ENCODE results near the gene OSTF1. TPM values are rescaled to one million over a fixed set of nuclear protein-coding genes. Genes with fewer than 3 reads are reported as not detected.

The OSTF1 gene
- total RNA-seq, 1 donor from 2014 or later = 18.9 TPM

DNA sequence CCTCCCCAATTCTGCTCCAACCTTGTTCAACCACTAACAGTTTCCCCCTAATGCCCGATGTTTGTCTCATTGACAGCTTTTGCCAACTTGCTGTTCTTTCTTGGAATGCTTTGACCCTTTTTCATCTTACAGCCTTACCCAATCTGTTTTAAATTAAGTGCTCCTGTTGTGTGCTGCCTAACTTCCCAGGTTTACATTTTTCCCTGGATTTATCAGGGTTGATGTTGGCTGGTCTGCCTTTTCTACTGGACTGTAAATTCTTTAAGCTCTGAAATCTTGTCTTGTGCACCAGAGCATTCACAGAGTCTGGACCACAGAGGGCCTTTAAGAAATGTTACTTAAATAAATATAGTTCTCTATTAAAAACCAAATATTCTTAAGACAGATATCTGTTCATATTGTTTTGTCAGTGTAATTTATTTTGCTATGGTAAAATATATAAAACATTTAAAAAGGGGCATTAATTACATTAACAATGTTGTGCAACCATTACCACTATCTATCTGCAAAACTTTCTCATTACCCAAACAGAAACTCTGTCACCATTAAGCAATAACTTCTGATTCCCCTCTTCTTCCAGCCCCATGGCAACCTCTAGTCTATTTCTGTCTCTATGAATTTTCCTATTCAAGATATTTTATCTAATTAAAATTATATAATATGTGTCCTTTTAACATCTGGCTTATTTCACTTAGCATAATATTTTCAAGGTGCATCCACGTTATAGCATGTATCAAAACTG is 73.0 kb downstream of the OSTF1 start:
- no peak for DNase-seq
- TF ChIP-seq, protein P1, sequence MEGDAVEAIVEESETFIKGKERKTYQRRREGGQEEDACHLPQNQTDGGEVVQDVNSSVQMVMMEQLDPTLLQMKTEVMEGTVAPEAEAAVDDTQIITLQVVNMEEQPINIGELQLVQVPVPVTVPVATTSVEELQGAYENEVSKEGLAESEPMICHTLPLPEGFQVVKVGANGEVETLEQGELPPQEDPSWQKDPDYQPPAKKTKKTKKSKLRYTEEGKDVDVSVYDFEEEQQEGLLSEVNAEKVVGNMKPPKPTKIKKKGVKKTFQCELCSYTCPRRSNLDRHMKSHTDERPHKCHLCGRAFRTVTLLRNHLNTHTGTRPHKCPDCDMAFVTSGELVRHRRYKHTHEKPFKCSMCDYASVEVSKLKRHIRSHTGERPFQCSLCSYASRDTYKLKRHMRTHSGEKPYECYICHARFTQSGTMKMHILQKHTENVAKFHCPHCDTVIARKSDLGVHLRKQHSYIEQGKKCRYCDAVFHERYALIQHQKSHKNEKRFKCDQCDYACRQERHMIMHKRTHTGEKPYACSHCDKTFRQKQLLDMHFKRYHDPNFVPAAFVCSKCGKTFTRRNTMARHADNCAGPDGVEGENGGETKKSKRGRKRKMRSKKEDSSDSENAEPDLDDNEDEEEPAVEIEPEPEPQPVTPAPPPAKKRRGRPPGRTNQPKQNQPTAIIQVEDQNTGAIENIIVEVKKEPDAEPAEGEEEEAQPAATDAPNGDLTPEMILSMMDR (IDR thresholded peaks at IDR 0.05; ENCODE audit: borderline replicate concordance) = no peak
- Histone ChIP-seq H3K36me3 (peaks cover 40% of the 10 kb centered on the region), H3K27ac (replicated peaks) (no peak overlapping the region), H3K4me3 (no peak overlapping the region), H3K4me1 (no peaks in the 10 kb centered on the region), H3K27me3 (ENCODE audit: low read depth) (no peaks in the 10 kb centered on the region), H3K9me3 (replicated peaks) (peaks cover 29% of the 10 kb centered on the region)
- intact Hi-C loops (cut with micrococcal nuclease) = no loop called here

DNA sequence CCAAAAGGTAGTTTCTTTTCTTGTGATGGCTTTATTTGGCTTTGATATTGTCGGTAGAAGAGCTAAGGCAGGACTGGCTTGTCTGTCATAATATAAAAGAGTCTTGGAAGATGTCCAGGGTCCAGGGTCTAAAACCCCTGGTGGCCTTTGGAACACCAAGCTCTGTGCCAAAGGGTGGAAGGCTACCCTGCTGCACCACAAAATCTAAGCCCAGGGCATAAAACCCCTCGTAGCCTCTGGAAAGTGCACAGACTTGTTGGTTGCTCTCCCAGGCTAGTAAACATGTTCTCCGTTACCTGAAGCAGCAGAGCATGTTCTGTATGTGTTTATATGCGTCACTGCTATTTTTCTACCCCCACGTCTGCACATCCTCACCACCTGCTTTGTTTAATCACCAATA is 75.5 kb downstream of the OSTF1 start:
- Histone ChIP-seq H3K4me1 (no peaks in the 10 kb centered on the region), H3K27me3 (ENCODE audit: low read depth) (no peaks in the 10 kb centered on the region), H3K27ac (replicated peaks) (no peak overlapping the region), H3K36me3 (peaks cover 56% of the 10 kb centered on the region), H3K4me3 (no peak overlapping the region), H3K9me3 (replicated peaks) (peaks cover 46% of the 10 kb centered on the region)
- no peak for DNase-seq
- intact Hi-C loops (cut with micrococcal nuclease) = no loop called here
- TF ChIP-seq, protein P1 (IDR thresholded peaks at IDR 0.05; ENCODE audit: borderline replicate concordance) = no peak

DNA sequence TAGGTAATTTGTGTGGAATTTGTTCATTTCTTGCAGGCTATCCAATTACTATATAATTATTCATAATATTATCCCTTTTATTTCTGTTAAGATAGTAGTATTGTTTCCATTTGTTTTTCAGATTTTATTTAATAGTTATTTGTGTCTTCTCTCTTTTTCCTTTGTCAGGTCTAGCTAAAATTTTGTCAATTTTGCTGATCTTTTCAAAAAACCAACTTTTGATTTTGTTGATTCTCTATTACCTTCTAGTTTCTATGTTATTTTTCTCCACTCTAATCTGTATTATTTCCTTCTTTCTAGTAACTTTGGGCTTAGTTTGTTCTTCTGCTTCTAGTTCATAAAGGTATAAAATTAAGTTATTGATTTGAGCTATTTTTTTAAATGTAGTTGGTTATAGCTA is 76.3 kb downstream of the OSTF1 start:
- peaks cover 46% of the 10 kb centered on the region for H3K9me3 ChIP-seq (replicated peaks)
- TF ChIP-seq, protein P1 (IDR thresholded peaks at IDR 0.05; ENCODE audit: borderline replicate concordance) = no peak
- intact Hi-C loops (cut with micrococcal nuclease) = no loop called here
- H3K36me3 ChIP-seq = peaks cover 59% of the 10 kb centered on the region
- DNase-seq = no peak
- H3K27ac ChIP-seq (replicated peaks) = no peak overlapping the region
- H3K27me3 ChIP-seq (ENCODE audit: low read depth) = no peaks in the 10 kb centered on the region
- H3K4me1 ChIP-seq = no peaks in the 10 kb centered on the region
- no peak overlapping the region for H3K4me3 ChIP-seq

DNA sequence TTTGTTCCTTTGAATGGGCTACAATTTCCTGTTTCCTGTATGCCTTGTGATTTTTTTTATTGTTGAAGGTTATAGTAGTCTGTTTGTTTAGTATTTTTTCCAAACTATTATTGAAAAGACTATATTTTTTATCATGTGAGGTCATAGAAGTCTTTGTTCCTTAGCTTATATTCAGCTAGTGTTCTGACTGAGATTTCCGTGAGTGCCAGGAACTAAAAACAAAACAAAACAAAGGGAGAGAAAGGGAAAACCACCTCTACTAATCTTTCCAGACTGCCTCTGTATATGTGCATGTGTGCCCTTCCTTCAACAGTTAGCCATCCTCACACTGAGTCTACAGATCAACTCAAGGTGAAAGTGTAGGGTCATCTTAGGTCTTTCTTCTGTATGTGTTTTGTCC is 79.0 kb downstream of the OSTF1 start:
- Histone ChIP-seq H3K36me3 (peaks cover 67% of the 10 kb centered on the region), H3K9me3 (replicated peaks) (peaks cover 46% of the 10 kb centered on the region), H3K4me3 (no peak overlapping the region), H3K4me1 (no peaks in the 10 kb centered on the region), H3K27me3 (ENCODE audit: low read depth) (no peaks in the 10 kb centered on the region), H3K27ac (replicated peaks) (no peak overlapping the region)
- DNase-seq = no peak
- intact Hi-C loops (cut with micrococcal nuclease) = no loop called here
- TF ChIP-seq, protein P1 (IDR thresholded peaks at IDR 0.05; ENCODE audit: borderline replicate concordance) = no peak

DNA sequence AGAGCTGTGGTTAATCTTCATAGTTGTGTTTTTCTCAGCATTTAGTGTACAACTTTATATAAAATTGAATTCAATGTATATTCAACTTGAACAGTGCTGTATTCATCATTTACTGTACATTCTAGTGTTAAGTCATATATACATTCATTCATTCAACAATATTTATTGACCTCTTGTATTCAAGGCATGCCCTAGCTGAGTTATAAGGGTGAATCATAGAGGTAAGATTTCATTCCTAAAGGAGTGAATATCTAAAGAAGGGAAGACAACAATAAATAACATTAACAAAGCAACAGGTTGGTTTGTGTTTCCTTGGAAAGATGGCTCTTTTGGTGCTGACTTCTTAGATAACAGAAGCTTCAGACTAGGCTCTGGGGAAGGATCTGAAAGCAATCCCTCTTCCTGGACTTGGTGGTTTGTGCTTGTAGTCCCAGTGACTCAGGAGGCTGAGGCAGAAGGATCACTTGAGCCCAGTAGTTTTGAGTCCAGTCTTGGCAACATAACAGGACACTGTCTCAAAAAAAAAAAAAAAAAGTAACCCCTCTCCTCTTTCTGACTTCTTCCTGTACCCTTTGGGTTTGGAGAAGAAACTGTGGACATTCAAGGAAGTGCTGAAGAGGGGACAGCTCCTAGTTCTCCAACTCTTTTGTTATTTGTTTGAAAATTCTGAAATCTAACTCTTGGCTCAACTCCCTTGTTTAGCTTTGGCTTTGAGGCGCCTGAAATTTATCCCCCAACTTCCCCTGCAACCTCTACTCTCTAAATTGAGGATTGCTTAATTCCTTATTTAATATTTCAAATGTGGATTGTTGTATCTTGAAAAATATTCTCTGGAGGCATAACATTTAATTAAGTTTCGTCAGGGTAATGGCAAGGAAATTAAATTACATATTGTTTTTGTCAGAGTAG is 80.2 kb downstream of the OSTF1 start:
- no peak overlapping the region for H3K4me3 ChIP-seq
- no peaks in the 10 kb centered on the region for H3K27me3 ChIP-seq (ENCODE audit: low read depth)
- H3K27ac ChIP-seq (replicated peaks) = no peak overlapping the region
- H3K9me3 ChIP-seq (replicated peaks) = peaks cover 42% of the 10 kb centered on the region
- TF ChIP-seq, protein P1 (IDR thresholded peaks at IDR 0.05; ENCODE audit: borderline replicate concordance) = no peak
- H3K36me3 ChIP-seq = peaks cover 63% of the 10 kb centered on the region
- DNase-seq = no peak
- intact Hi-C loops (cut with micrococcal nuclease) = no loop called here
- H3K4me1 ChIP-seq = no peaks in the 10 kb centered on the region

Data from left ventricle myocardium inferior (tissue), 1 donor.